ENCODE measurements around the gene DYRK2. TPM values are rescaled to one million over a fixed set of nuclear protein-coding genes. Genes with fewer than 3 reads are reported as not detected.

The DYRK2 gene
- total RNA-seq, 4 donors from 2014 or later, result 8.0 to 16.0 (median 13.2) TPM

GRCh38 chr12:67697967-67698366 is 49.4 kb downstream of the DYRK2 start:
- DNase-seq (ENCODE audit: low spot score in 2 of 2), result no peak
- 44 to 81% methylated on average over 2 of the region's 2 CpGs for WGBS, 2 donors
- intact Hi-C loops (cut with DNase I; ENCODE audit: low total_unique reads), result no loop called here
- H3K4me3 ChIP-seq (ENCODE audit: low read depth, poor library complexity, severe bottlenecking), result no peak overlapping the region
- TF ChIP-seq CTCF (IDR thresholded peaks at IDR 0.05) (no peak), POLR2A (IDR thresholded peaks at IDR 0.05) (no peak)

GRCh38 chr12:67698672-67699581 is 50.4 kb downstream of the DYRK2 start:
- intact Hi-C loops (cut with DNase I; ENCODE audit: low total_unique reads), result no loop called here
- no peak overlapping the region for H3K4me3 ChIP-seq (ENCODE audit: low read depth, poor library complexity, severe bottlenecking)
- no peak for TF ChIP-seq CTCF (IDR thresholded peaks at IDR 0.05)
- TF ChIP-seq POLR2A (IDR thresholded peaks at IDR 0.05), result no peak
- no peak for DNase-seq (ENCODE audit: low spot score in 2 of 2)
- WGBS, 2 donors, result 43 to 49% methylated on average over 6 of the region's 6 CpGs

- WGBS, 2 donors, result 93 to 94% methylated on average over 2 of the region's 2 CpGs
- no peak for DNase-seq (ENCODE audit: low spot score in 2 of 2)
- TF ChIP-seq CTCF (IDR thresholded peaks at IDR 0.05) (no peak), POLR2A (IDR thresholded peaks at IDR 0.05) (no peak)
These were observed 52.6 kb downstream of the DYRK2 start for GRCh38 chr12:67701121-67701520.

GRCh38 chr12:67702136-67702535 is 53.6 kb downstream of the DYRK2 start:
- TF ChIP-seq CTCF (IDR thresholded peaks at IDR 0.05) (no peak), POLR2A (IDR thresholded peaks at IDR 0.05) (no peak)
- intact Hi-C loops (cut with DNase I; ENCODE audit: low total_unique reads), result no loop called here
- WGBS, 2 donors, result 96 to 97% methylated on average over 1 of the region's 1 CpG
- DNase-seq (ENCODE audit: low spot score in 2 of 2), result no peak
- no peak overlapping the region for H3K4me3 ChIP-seq (ENCODE audit: low read depth, poor library complexity, severe bottlenecking)

More at GRCh38 chr12:67701121-67701520, 52.6 kb downstream of the DYRK2 start:
- intact Hi-C loops (cut with DNase I; ENCODE audit: low total_unique reads), result no loop called here
- H3K4me3 ChIP-seq (ENCODE audit: low read depth, poor library complexity, severe bottlenecking), result no peak overlapping the region

- 90 to 92% methylated on average over 4 of the region's 4 CpGs for WGBS, 2 donors
- DNase-seq (ENCODE audit: low spot score in 2 of 2), result no peak
- TF ChIP-seq POLR2A (IDR thresholded peaks at IDR 0.05) (no peak), CTCF (IDR thresholded peaks at IDR 0.05) (no peak)
- intact Hi-C loops (cut with DNase I; ENCODE audit: low total_unique reads), result no loop called here
- H3K4me3 ChIP-seq (ENCODE audit: low read depth, poor library complexity, severe bottlenecking), result no peak overlapping the region
These were observed 55.5 kb downstream of the DYRK2 start for GRCh38 chr12:67704071-67704470.
